HG02884 (cell line): ENCODE results near the gene MGMT.

Source experiments
- ATAC-seq: cut with Tn5 transposase; IDR thresholded peaks from one replicate; pipeline ENCODE4 v1.9.1; 2021; ENCODE audit warnings: mild to moderate bottlenecking, moderate library complexity; ENCODE audit not compliant: unreplicated experiment

Gene MGMT

DNA sequence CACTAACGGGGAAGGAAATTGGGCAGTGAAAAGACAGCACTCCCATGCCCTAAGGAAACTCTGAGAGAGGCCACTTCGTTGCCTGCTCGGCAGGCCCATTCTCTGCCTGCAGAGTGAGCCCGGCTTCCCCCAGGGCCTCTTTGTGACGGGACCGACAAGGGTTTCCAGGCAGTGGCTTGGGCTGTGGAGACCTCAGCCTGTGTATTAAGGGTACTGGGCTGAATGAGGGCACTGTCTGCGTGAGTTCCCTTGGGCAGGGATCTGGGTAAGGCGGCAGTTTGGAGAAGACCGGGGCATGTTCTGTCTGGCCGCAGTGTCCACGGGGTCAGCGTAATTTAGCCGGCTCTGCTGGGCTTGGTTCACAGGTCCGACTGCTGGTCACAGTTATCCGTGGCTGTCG, 237.2 kb downstream of the MGMT start:
- ATAC-seq, result no peak

GRCh38 chr10:129704786-129705525, 237.9 kb downstream of the MGMT start:
- no peak for ATAC-seq

GRCh38 chr10:129705676-129706075, 238.6 kb downstream of the MGMT start:
- no peak for ATAC-seq

GRCh38 chr10:129706081-129706480, 239.0 kb downstream of the MGMT start:
- ATAC-seq, result no peak

GRCh38 chr10:129706523-129706922, 239.5 kb downstream of the MGMT start:
- ATAC-seq, result no peak

DNA sequence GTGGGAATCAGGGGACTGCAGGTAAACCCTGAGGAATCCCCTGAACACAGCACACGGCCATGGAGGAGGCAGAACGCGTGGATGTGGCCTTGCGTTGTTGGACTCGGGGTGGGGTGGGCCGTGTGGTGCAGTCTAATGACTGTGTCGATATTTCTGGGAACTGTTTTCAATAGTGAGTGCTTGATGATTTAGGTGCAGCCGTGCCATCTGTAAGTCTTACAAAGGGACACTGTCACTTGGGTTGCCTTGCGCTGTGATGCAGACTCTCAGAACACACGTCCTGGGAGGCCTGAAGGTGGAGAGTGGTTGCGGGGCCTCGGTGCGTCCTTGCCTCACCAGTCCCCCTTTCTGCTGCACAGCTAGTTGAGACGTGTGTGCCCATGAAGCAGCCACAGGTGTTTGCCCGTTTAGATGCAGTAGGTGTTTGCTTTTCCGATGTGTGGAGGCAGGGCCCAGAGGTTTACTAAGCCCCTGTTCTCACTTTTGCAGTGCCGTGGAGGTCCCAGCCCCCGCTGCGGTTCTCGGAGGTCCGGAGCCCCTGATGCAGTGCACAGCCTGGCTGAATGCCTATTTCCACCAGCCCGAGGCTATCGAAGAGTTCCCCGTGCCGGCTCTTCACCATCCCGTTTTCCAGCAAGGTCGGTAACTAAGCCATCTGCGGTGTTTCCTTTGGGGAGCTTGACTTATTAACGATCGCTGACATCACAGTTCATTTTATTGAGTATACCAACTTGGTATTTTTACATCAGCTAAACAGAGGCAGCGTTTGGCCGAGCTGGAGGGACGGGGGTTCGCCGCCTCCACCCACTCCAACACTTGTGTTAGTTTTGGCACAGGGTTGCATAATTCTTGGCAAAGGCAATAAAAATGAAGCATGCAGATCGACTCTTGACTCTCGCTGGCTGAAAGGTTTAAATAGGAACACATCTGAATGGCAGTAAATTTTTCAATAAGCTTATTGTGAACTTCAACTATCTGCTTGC, 240.7 kb downstream of the MGMT start:
- no peak for ATAC-seq

DNA sequence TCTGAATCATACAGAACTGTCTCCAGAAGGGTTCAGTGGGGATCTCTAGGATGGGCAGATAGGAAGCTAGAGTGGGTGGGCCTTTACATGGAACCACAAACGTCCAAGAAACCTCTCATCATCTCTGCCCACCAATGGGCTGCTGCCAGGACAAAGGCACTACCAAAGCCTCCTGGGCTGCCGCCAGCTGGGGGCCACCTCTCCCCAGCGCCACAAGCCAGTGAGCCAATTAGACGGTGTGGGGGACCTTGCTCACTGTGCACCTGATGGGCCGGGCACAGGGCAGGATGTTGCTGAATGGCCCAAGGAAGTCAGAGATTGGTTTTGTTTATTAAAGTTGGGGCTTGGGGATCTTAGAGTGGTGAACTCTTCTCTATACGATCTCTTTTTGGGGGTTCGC, 242.1 kb downstream of the MGMT start:
- no peak for ATAC-seq

DNA sequence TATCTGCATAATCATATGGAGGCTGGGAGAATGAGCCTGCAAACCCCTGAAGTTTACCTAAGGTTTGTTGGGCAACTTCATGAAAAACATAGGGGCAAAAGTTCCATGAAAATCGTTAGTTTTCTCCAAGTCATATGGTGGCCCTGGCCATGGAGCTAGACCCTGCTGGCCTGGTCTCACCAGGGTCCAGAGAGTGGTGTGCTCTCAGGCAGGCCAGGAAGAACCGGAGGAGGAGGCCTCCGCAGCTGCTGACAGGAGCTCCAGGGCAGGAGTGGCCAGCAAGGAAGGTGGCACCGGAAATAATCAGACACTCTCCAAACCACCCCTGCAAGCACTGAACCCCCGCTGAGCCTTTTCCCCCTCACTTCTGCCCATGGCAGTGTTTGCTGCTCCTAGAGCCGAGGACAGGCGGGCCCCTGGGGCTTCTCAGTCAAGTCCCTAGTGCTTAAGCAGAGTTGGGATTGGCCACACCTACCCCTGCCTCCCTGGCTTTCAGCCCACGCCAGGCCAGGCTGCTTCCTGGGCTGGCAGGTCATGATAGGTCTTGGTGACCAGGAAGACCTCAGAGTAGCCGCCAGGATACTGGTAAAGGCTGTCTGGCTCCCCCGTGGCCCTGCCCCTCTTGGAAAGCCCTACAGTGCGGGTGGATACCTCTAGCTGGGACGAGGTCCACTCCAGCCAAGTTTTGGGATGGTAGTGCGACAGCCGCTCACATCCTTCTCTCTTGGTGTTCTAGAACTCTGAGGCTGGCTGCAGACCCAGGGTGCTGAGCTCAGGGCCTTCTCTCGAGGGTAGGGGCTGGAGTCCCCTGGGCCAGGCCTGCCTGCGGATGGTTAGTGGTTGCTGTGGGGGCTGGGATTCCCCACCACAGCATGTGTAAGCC, 242.8 kb downstream of the MGMT start:
- ATAC-seq, result no peak

DNA sequence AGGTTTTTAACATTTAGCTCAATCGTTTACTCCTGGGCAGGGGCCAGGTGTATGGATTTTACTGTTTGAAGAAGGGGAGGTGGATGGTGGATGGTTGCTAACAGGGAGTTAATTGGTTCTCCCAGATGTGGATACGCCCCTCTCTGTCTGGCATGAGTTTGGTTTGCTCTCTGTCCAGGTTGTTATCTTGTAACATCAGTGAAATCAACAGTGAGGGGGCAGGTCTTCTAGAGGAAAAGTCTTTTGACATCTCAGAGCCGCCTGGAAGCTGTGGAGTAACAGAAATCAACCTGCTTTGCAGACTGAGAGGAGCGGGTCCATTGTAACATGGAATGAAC, 243.4 kb downstream of the MGMT start:
- no peak for ATAC-seq

- no peak for ATAC-seq
Observed at GRCh38 chr10:129711291-129711690, 244.2 kb downstream of the MGMT start.

DNA sequence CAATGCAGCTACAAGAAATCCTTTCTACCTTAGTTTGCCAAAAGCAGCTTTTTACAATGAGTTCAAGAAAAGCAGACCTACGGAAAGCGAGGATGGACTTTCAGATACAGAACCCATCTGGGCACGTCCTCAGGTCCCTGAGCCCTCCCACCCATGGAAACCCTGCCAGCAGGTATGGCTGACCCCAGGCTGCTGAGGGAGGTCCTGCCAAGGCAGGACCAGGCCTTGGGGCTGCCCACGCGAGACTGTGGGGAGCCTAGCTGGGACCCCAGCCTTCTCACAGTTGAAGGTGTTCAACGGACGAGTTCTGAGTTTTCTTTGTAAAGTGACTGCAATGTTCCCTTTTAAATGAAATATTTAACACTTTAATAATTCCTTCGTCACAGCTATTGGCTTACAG, 245.0 kb downstream of the MGMT start:
- ATAC-seq, result no peak

DNA sequence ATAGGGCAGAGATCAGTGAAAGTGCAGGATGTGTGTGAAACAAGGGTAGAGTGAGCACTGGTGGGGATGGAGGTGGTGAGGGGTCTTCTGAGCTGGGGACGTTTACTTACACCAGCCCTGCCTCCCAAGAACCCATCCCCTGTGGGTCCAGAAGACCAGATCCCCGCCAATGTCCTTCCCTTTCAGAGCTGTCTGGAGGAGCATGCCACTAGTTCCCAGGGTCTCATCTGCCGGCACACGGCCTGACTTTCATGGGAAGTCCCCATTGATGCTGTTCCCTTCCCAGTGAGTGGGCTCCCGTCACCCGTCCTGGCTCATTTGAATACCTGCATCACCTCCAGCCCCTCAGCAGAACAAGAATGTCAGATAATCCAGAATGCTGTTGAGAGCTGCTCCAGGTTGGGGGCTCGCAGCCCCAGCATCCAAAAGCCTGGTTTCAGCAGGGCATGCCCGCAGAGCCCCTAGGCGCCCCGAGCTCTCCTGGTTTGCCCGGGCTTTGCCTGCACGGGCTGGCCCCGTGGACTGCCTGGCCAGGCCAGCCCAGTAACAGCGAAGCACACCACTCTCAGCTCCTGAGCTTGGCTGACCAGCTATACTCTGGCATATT, 246.7 kb downstream of the MGMT start:
- ATAC-seq, result no peak

DNA sequence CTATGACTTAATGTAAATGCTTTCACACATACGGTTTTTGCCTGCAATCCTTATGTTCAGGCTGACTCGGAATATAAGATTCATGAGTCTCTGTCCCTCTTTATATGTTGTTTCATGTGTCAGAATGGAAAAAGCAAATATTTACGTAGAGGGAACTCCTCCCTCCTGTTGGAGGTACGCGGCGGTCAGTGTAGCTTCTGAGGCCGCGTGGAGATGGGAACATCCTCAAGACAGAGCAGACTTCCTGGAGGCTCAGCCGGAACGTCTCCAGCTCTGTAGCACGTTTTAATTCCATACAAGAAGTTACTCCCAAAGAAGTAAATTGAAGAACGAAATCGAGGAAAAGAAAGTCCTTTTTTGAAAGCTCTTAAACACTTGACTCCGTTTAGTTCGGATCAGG, 248.8 kb downstream of the MGMT start:
- ATAC-seq, result no peak

GRCh38 chr10:129716211-129716681, 249.2 kb downstream of the MGMT start:
- no peak for ATAC-seq

DNA sequence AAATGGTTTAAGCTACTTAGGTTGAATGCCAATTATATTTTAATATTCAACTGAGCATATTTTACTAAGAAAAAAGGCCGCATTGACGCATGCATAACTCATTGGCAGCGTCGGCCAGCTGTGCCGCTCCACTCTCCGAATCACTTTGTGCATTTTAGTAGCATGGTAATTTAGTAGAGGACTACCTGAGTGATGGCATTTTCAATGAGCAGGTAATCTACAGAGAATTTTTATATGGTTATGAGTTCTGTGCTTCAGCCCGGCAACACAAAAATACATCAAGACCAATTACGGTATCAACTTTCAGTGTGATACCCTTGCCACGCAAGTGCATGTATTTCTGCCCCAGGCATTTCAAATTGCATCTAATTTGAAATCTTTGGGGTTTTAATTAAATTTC, 249.8 kb downstream of the MGMT start:
- ATAC-seq, result no peak

DNA sequence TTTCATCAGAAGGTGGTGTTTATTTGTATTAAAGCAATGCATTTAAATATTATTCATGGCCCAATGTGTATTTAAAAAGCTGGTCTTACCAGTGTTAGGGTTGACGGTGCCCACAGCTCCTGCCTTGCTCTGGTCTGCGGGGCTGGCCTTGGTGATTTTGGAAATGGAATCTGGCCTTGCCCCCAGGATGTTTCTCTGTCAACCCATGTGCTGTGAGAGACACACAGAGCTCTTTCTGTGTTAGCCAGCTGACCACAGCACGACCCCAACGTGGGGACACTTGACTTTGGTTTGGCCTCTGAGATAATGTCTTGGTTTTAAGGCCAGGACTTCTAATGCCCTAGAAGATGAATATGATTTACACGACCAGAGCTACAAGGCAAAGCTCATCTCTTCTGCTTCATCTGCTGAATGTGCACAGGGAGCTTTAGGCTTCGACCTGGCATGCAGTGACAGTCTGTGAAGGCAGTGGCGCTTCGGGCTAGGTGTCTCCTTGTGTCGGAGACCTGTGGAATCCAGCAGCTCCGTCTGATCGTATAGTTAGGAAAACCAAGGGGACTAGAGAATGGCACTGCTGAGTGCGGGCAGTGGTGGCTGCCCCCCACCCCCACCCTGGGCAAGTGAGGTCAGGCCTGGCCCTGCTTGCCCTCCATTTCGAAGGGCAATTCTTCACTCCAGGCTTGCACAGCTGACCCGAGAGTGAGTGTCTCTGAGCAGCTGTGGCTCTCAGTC, 250.9 kb downstream of the MGMT start:
- no peak for ATAC-seq

GRCh38 chr10:129718548-129719414, 251.7 kb downstream of the MGMT start:
- ATAC-seq, result no peak

- no peak for ATAC-seq
Observed at GRCh38 chr10:129719415-129719739, 252.3 kb downstream of the MGMT start.

GRCh38 chr10:129719889-129720590, 253.0 kb downstream of the MGMT start:
- no peak for ATAC-seq
